22Rv1 (cell line): Measurements from ENCODE around the gene MANSC1.

Experiments
- H3K27ac ChIP-seq: fragments of 450-650 bp; 2 replicates; pipeline ENCODE4 v1.5.1; 2017
- CTCF ChIP-seq: fragments of 450-650 bp; IDR thresholded peaks from 2 replicates; pipeline ENCODE4 v1.5.1; 2017; ENCODE audit warnings: mild to moderate bottlenecking
- ZFX ChIP-seq: fragments of 450-650 bp; IDR thresholded peaks from 2 replicates; pipeline ENCODE4 v1.6.1; 2017; ENCODE audit warnings: antibody characterized with exemption, borderline replicate concordance

The MANSC1 gene

GRCh38 chr12:12334367-12335040, 15.5 kb downstream of the MANSC1 start:
- no peak overlapping the region for H3K27ac ChIP-seq

GRCh38 chr12:12333407-12334366, 16.4 kb downstream of the MANSC1 start:
- TF ChIP-seq CTCF (no peak), ZFX (no peak)
- H3K27ac ChIP-seq, result no peak overlapping the region

More at GRCh38 chr12:12334367-12335040, 15.5 kb downstream of the MANSC1 start:
- TF ChIP-seq ZFX (no peak), CTCF (peak; percentile 100)

GRCh38 chr12:12331896-12332295, 18.1 kb downstream of the MANSC1 start:
- TF ChIP-seq CTCF, result no peak
- TF ChIP-seq ZFX, result no peak
- no peak overlapping the region for H3K27ac ChIP-seq

- TF ChIP-seq ZFX (no peak), CTCF (no peak)
- no peak overlapping the region for H3K27ac ChIP-seq
Measured at GRCh38 chr12:12331244-12331771, 18.7 kb downstream of the MANSC1 start.

- no peak overlapping the region for H3K27ac ChIP-seq
- TF ChIP-seq ZFX (no peak), CTCF (peak; percentile 94)
Measured at GRCh38 chr12:12327802-12328201, 22.2 kb downstream of the MANSC1 start.

GRCh38 chr12:12326262-12326661, 23.8 kb downstream of the MANSC1 start:
- TF ChIP-seq ZFX (no peak), CTCF (no peak)
- H3K27ac ChIP-seq, result no peak overlapping the region
